SK-N-DZ (cell line): Measurements from ENCODE around the gene REG4. TPM values are rescaled to one million over a fixed set of nuclear protein-coding genes. Genes with fewer than 3 reads are reported as not detected.
"Not testable (repeated sequence)": the region's sequence is repeated elsewhere in the genome, so short reads cannot be mapped to it uniquely, and the experiment has no call there.

Experiments used
- DNase-seq: peaks from one replicate; pipeline ENCODE4 v3.0.0-alpha.2; 2015; ENCODE audit warnings: low spot score
- polyA plus RNA-seq, 2 experiments: library from polyadenylated mRNA; depleted of rRNA; stranded (reverse); fragments of >200 nt; gene quantifications; 2 replicates each; pipeline ENCODE4 v1.2.3, GENCODE V29; 2014

REG4 gene
- not detected in 2 replicates for polyA plus RNA-seq (2014; cell fraction: cytosol; rRNA removed)
- not detected in 2 replicates for polyA plus RNA-seq (2014; cell fraction: nucleus; rRNA removed)

DNA sequence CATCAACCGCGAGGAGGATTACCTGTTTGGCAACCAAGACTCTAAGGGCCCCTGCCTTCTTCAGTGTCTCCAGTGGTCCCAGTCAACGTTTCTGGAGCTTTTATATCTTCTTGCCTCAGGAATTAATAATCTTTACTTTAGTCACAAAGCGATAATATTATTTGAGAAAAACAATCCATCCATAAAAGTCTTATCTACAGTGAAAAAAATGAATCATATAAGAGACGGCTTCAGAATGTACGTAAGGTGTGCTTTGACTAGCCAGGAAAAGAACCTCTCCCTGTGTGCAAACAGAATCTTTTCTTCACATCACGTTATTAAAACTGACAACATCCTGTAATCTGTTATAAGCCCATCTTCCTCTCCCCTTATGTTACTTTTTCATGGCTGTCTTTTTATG, at the start of gene REG4:
Gene REG4, minus strand, starts transcription at position 74 of the 400 bp plus-strand sequence. CDS start 2,691 bp downstream, outside the sequence.
- DNase-seq: no peak

DNA sequence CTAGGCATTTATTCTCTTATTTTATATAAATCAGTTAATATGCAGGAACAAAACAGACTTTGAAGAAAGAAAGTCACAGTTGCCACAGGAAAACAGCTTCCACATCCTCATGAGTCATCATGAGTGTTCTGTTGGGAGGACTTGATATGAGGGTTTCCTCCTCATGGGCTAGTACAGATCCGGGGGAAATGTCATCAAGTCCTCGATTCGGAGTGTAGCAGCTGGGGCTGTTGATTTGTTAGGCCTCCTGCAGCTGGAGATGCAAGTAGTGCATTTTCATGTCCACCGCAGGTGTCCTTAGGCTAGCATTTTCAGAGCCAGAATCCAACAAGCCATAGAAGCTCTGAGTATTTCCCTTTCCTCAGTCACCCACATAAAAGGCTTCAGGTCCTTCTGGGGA, 48.4 kb upstream of the REG4 start:
- DNase-seq: no peak

- DNase-seq: not testable (repeated sequence)
Observed at GRCh38 chr1:119858556-119859214, 47.4 kb upstream of the REG4 start.

GRCh38 chr1:119858126-119858525, 46.9 kb upstream of the REG4 start:
- no peak for DNase-seq

DNA sequence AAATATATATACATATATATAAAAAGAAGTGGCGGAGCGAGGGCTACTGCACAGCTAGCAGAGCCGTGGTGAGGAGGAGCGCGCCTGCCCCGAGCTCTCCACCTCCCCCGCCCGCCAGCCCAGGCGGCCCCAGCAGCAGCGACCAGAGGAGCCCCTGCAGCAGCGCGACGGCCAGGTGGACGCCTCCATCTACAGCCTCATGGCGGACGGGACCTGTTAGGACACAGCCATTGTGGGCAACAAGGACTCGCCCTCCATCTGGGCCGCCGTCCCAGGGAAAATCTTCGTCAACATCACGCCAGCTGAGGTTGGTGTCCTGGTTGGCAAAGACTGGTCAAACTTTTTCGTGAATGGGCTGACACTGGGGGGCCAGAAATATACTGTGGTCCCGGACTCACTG, 41.9 kb upstream of the REG4 start:
- no peak for DNase-seq

GRCh38 chr1:119844206-119844605, 32.9 kb upstream of the REG4 start:
- not testable (repeated sequence) for DNase-seq

GRCh38 chr1:119841306-119841705, 30.0 kb upstream of the REG4 start:
- DNase-seq: no peak

DNA sequence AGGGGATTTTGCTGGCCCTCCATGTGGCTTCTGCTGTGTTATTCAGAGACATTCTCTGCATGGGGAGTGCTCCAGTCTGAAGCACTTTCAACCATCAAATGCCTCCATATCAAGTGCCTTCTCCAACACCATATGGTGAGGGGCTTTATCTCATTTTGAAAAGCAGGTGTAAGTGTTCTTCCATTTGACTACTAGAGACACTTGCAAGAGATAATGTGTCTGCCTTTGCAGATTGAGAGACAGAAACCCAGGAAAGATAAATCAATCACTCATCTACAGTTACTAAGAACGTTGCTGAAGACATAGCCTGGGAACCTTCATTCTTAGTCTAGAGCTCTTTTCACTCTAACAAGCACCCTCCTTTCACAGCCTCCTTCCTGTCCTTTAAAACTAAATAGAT, 29.5 kb upstream of the REG4 start:
- no peak for DNase-seq

- DNase-seq: no peak
Observed at GRCh38 chr1:119838236-119838635, 27.0 kb upstream of the REG4 start.

DNA sequence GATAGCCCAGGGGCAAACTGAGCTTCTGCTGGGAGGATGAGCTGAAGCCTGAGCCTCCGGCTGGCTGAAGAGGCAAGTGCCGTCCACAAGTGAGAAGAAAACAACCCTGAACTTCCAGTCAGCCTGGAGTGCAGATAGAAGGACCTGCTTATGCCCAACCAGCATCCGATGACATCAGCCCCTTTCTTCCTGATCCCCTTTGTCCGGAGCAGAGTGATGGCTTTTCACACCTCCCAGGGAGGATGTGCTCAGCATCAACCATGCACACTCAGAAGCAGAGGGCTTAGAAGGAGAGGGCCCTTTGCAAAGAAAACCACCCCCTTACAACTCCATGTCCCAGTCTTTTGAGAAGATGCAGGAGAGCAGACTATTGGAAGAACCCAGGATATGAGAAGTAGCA, 23.7 kb upstream of the REG4 start:
- no peak for DNase-seq

GRCh38 chr1:119831027-119831426, 19.8 kb upstream of the REG4 start:
- DNase-seq: no peak

GRCh38 chr1:119829625-119830024, 18.4 kb upstream of the REG4 start:
- DNase-seq: no peak

DNA sequence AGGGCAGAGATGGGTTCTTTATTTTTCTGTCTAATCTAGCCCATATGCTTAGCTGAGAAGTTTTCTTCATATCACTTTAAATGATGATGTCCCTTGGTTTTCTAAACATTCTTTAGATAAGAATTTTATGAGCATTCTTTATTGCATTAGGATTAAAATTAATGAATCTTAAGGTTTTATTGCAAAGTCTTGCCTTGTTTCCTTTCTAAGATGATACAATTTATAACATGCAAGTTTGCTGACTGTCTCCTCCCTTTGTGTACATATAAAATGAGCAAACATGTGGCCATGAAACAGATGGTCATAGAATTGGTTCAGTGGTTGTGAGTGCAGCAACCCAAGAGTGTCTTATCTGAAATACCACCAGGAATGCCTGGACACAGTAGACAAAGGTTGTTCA, 17.7 kb upstream of the REG4 start:
- DNase-seq: not testable (repeated sequence)

- no peak for DNase-seq
Observed at GRCh38 chr1:119828266-119828665, 17.0 kb upstream of the REG4 start.

DNA sequence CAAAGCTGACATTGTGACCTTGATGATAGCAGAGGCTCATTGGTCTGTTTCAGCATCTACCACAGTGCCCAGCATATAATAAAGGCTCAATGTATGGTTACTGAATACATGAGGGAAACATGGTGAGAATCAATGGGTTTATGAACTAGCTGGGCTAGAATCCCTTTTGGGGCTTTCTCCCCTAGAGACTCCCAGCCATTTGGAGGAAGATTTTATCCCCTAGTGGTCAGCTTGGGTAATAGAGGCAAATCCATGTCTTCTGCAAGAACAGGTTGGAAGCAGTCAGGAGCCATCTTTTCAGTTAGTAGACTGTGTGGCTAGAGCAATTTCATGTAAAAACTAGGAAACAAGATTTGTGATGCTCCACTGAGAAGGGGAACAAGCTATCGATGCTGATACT, 15.8 kb upstream of the REG4 start:
- DNase-seq: no peak

- no peak for DNase-seq
Observed at GRCh38 chr1:119822406-119822805, 11.1 kb upstream of the REG4 start.

GRCh38 chr1:119818181-119818580, 6.9 kb upstream of the REG4 start:
- DNase-seq: no peak

DNA sequence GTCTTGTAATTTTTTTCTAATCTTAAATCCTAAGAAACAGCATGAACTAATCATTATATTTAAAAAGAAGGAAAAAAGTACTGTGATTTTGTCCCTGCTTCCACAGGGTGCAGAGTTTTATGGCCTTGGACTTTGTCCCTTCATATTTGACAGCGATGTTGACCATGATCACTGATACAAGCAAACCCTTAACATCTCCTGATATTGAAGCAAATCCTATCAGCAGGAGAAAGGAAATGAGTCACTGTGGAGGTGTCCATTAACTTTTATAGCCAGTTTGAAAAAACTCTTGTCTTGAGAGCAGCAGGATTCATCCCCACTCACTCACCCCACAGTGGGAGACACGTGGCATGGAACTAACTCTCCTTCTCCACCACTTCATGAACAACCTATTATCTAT, 5.1 kb upstream of the REG4 start:
- no peak for DNase-seq

DNA sequence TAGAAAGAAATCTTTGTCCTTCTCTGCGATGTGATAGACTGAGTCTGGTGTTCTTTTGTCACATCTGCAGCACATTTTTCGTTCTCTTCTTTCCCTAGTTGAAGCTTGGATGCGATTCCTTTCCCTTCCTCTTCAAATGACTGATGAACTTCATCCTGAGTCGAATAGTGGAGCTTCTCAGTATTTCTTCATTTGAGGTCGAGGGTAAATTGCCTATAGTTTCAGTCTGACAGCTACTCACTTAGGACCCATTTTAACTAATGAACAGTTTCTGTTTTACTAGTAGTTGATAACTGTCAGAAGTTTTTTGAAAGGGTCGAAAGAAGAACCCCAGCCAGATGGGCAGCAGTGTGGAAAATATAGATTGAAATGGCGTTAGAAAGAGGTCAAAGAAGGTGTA, 4.7 kb upstream of the REG4 start:
- DNase-seq: no peak

GRCh38 chr1:119815361-119815760, 4.1 kb upstream of the REG4 start:
- no peak for DNase-seq

DNA sequence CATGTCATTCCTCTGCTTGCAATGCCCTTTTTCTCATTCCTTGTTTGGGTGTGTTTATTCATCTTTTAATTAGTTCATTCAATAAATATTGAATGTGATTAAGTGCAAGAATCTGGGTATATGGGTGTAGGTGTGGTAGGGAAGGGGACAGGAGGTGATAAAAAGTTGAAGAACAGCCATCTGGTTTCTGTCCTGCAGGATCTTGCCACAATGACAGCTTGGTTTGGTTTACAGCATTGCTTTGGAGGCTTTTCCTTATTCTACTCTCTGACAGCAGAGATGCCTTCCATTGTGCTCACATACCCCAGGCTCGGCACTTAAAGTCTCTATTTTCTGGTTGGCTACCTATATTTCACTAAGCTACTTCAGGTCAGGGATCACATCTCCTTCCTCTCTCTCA, 3.0 kb upstream of the REG4 start:
- DNase-seq: no peak

- no peak for DNase-seq
Observed at GRCh38 chr1:119811985-119812557, 811 bp upstream of the REG4 start.

DNA sequence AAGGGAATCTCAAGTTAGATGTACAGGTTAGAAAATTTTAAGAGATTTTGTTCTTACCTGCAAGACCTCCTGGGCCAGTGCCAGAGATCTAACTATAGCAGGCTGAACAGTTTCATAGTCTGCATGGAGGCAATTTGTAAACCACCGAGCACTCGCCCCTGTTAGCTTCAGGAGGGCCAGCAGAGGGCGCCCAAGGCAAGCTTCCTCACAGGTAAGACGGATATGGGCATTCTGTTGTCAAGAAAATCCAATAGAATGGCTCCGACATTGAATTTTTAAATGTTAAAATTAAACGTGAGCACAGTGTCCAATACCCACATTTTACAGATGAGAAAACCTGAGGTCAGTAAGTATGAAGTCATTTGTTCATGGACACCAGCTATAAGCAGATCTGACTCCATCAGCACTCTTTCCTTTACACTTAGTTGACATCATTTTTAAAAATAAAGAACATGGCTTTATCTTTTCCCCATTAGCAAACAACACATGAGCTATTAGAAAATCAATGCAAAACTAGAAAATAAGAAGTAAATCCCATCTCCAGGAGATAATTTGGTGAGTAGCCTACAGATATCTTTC, 2.2 kb downstream of the REG4 start:
- DNase-seq: peak; percentile 53
